Fibroblast of the conjunctiva (primary cell): ENCODE measurements around the gene NCOA7.
"Not testable (repeated sequence)": the region's sequence is repeated elsewhere in the genome, so short reads cannot be mapped to it uniquely, and the experiment has no call there.

Experiments
- DNase-seq: peaks from one replicate; pipeline ENCODE4 v3.0.0-alpha.2; 2010; ENCODE audit warnings: low read depth

Gene NCOA7

GRCh38 chr6:125792680-125793079 is 1.9 kb downstream of the NCOA7 start:
- no peak for DNase-seq

DNA sequence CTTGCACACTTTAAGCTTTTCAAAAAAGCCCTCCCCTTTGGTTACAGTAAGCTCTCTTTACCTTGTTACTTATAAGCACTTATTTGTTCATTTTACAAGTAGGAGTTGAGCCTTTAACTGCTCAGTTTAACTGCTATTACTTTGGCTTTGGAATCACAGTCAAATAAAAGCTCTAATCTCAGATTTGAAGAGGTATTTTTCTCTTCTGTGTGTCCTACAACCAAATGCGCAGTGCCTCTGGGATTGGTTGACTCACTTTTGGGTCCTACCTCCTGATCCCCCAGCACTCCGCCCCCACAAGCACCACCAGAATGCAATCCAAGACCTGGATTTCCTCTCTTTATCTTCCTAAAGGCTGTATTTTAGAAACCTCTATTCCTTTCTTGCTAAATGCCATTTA is 2.5 kb downstream of the NCOA7 start:
- no peak for DNase-seq

- no peak for DNase-seq
These were observed 3.1 kb downstream of the NCOA7 start for GRCh38 chr6:125793863-125794262.

GRCh38 chr6:125794342-125795137 is 3.8 kb downstream of the NCOA7 start:
- no peak for DNase-seq

DNA sequence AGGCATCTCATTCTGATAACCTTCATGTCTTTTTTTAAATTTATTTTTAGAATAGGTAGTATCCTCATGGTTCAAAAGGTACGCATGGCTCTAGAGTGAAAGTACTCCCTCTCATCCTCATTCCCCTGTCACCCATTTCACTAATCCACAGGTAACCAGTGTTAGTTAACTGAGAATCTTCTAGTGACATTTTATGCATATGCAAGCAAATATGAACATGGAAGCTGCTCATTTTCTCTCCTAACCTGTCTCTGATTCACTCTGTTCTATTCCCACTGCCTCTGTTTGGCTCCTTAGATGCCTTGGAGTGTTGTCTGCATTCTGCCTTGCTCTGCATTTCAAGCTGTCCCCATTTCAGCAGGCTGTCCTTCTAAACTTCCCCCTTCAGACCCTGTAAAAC is 4.5 kb downstream of the NCOA7 start:
- no peak for DNase-seq

DNA sequence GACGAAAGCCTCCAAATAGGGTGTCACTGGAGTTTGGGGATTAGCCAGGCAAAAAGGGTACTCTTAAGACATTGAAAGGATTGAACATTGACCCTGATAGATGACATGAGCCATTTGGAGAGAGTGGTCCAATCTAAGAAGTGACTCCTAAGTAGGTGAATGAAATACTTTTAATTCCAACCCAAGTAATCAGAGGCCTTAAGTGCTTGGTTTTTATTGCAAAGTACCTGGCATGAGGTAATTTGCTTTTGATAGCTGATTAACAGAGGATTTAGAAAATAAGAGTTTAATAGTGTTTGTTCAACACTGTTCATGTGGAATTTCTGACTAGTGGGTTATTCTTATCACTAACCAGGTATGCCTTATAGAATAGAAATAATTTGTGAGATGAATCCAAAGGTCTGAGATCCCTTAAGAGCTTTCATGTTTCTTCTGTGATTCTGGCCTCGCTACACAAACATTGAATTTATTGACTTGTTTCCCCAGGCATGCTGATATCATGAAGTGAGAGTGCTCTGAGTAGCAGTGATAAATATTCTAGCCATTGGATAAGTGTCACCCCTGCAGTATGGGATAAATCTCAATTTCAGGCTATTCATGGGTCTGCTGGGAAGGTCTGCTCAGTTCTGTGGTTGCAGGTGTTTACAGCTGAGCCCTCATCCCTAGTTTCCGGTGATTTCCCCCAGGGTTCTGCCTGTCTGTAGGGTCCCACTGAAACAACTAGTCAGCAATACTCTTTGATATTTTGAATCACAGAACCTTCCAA is 6.5 kb downstream of the NCOA7 start:
- no peak for DNase-seq

DNA sequence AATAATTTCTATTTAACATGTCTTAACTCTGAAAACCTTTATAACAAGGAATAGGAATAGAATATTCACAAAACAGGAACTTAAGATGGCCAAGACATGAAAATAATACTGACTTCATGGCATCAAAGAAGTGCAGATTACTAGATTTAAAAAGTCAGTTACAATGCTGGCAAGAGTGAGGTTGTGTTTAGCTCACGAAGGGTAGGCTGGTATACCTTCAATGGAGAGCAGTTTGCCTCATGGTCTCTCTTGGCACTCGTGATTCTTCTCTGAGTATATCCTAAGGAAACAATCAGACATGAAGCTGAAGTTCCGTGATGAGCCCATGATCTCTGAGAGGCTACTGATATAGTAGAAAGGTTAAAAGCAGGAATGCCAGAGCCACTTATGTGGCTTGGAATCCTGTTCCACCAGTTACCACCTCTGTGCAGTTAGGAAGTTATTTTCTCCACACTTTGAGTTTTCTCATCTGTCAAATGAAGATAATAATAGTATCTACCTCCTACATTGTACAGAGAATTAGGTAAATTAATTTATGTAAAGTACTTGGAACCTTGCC is 7.2 kb downstream of the NCOA7 start:
- no peak for DNase-seq

- DNase-seq: no peak
These were observed 8.2 kb downstream of the NCOA7 start for GRCh38 chr6:125798734-125799508.

GRCh38 chr6:125802383-125802782 is 11.6 kb downstream of the NCOA7 start:
- DNase-seq: no peak

DNA sequence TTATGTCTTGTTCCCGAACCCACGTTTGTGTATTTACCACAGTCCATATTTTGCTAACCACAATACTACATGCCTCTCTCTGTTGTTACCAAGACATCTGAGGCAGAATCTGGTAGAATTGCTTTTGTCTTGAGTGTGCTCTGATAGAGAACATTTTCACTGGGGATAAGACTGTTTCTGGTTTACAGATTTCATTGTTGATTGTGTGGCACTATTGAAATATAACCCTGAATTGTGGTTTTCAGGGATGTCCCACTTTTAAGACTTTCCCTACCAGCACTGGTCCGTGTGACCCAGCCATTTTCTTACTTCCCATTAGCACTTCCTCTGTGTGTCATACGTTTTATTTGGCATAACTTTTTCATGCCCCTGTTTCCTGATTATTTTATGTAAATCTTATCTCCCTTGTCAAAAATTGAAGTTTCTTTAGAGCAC is 12.2 kb downstream of the NCOA7 start:
- no peak for DNase-seq

DNA sequence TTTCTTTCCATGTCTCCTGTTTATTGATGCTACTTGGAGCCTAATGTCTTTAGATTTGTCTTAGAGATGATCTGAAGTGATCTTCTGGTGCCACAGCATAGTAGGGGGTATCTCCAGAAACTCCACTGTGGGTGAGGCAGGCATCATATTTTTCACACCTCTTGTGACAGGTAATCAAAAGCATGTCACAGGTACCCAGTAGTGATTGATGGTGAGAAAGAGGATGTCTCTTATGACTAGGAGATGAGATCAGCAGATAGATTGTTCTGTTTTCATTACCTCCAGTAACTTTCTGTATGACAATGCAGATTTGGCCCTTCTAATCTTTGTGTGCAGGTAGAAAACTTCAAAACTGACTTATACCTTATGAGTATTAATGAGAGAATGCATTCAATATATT is 13.5 kb downstream of the NCOA7 start:
- DNase-seq: no peak

- DNase-seq: not testable (repeated sequence)
These were observed 14.2 kb downstream of the NCOA7 start for GRCh38 chr6:125804866-125805425.

DNA sequence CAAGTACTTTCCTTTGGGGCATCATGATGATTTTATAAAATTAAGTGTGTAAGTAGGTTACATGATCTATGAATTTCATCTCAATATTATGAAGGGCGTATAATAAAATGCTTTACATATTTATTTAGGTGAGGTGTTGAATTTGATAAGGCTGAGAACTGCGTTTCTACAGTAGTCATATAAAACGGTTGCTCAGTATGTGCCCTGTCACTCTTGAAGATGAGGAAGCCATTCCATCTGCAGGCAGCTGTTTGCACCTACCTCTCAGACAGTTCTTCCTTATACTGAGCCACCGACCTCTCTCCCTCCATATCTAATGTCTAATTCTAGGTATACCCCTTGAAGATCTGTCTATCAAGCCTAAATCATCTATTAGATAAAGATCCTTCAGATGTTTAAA is 16.1 kb downstream of the NCOA7 start:
- no peak for DNase-seq

DNA sequence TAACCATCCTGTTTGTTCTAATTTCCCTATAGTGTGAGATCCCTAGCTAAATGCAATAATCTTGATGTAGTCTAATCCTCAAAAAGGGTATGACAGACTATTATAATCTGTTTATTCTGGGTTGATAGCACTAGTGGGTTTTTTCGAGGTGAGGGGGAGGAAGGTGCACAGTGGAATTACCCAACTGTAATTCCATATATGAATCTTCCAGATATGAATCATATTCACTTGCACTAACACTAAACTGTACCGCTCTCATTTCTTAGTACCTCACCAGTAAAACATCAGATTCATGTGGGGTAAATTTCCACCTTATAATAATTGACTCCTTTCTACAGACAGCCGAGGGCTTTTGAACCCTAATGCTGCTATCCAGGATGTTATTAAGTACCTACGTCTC is 16.5 kb downstream of the NCOA7 start:
- DNase-seq: no peak

DNA sequence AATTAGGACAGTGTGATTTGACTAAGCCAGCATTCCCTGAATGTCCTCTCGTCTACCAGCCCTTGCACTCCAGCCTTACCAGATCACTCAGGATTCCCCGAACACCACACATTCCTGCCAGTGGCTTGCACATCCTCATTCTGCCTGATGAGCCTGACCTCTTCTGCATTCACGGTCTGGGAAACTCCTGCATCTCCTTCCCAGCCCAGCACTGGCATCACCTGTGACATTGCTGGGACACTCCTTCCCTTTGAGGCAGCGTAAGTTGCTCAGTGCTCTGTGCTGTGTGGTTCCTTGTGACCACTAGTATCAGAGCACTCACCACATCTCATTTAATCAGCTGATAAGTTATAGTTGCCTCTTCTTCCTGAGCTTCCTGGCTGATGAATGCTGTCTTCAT is 17.3 kb downstream of the NCOA7 start:
- no peak for DNase-seq

- no peak for DNase-seq
These were observed 17.8 kb downstream of the NCOA7 start for GRCh38 chr6:125808591-125808990.

GRCh38 chr6:125809570-125810170 is 18.9 kb downstream of the NCOA7 start:
- DNase-seq: no peak

GRCh38 chr6:125810445-125810844 is 19.7 kb downstream of the NCOA7 start:
- DNase-seq: no peak

DNA sequence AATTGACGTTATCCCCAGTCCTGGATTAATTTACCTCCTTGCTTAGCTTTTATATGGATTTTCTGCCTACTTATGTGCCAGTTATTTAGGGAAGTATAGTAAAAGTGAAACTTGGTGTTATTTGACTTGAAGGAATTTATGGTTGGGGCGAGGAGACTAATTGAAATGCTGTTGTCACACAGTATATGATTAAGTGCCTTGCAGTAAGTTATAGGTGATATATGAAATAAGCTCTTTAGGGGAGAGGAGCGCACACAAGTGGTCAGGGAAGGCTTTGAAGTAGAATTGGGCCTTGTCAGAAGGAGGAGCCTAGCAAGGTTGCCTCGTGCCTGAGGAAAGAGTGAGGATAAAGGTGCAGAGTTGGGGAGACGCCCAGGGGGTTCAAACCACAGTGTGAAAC is 20.5 kb downstream of the NCOA7 start:
- DNase-seq: no peak

DNA sequence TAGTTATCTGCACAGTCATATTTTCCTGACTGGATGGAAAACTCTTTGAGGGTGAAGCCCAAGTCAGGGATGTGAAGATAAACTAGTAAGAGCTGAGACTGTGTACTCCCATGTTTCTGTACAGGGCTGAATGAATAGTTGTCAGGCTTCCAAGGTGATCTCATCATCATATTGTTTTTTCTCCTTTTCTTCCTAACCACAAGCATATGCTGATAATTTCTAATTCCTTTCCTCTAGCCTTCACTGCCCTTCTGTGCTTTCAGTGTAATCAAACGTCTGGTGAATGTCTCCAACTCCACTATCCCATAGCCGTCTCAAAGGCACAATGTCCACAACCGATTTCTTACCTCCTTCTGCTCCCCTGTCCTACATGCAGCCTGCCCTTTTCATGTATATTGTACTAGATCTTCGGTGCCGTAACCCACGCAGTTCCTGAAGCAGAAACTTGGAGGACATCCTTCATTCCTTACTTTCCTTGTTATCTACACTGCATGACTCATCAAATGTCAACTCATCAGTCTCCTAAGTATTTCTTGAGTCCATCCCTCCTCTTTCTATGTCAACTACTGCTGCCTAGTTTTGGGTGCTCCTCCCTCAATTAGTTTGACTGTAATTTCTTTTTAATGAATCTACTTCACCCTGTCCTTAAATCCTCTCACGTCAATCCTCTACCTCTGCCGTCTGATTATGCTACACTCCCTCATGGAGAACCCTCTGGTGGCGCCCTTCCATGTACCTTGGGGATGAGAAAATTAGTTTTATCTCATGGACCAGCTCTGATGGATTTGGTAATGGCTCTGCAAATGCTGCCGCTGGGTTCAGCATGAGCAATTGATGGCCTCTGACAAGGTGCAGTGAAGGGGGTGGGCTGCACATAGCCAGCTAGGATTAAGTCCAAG is 21.9 kb downstream of the NCOA7 start:
- peak; percentile 87 for DNase-seq

GRCh38 chr6:125814481-125814880 is 23.7 kb downstream of the NCOA7 start:
- DNase-seq: no peak
